ENCODE data around the gene TAF15. TPM values are rescaled to one million over a fixed set of nuclear protein-coding genes. Genes with fewer than 3 reads are reported as not detected.

The TAF15 gene
- total RNA-seq, 1 donor = 61.4 TPM

GRCh38 chr17:35786941-35787432 is 22.3 kb upstream of the TAF15 start:
- no peak for DNase-seq (ENCODE audit: low read depth in 2 of 3, low spot score in 2 of 3)

GRCh38 chr17:35788477-35789368 is 20.6 kb upstream of the TAF15 start:
- DNase-seq (ENCODE audit: low read depth in 2 of 3, low spot score in 2 of 3) = no peak

GRCh38 chr17:35790841-35791240 is 18.4 kb upstream of the TAF15 start:
- no peak for DNase-seq (ENCODE audit: low read depth in 2 of 3, low spot score in 2 of 3)

DNA sequence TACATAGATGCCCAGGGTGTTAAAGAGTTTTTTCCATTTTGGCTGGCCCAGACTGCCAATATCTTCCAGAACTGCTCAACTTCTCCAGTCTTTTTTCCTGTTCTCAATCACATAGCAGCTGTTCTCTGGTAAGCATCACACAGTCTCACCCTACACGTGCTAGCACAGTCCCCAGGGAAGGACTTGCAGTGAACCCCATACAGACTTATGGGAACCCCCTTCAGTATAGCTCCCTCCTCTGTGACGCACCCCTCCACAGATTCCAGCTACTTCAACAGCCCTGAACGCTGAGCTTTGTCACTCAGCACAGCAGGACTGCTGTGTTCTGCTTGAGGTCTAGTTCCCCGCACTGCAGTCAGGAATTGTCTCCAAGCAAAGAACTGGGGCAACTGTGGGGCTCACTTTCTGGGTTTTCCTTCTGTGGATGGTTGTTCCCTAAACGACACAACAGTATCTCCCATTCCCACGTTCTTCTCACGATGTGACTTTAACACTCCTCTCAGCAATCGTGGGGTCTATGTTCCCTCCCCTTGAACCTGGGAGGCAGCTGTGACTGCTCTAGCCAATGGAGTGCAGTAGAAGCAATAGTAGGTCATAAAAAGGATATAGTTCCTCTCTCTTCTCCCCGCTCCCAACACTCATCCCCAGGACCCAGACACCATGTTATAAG is 17.5 kb upstream of the TAF15 start:
- no peak for DNase-seq (ENCODE audit: low read depth in 2 of 3, low spot score in 2 of 3)

DNA sequence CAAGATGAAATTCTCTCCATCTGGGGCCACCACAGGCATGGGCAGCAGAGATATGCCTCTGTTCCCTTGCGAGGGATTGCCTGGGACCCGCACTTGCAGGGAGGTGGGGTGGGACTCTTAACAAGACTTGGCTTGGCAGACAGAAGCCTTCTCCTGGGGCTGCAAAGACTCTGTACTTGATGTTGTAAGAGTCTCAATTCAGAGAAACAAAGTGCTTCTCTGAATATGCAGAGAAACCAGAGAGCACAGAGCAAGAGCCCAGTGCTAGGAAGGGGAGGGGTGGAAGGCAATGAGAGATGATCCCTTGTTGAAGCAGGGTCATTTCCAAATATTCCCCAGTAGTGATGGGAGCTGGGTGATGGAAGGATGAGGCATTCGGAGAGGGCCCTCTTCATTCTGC is 16.0 kb upstream of the TAF15 start:
- no peak for DNase-seq (ENCODE audit: low read depth in 2 of 3, low spot score in 2 of 3)

DNA sequence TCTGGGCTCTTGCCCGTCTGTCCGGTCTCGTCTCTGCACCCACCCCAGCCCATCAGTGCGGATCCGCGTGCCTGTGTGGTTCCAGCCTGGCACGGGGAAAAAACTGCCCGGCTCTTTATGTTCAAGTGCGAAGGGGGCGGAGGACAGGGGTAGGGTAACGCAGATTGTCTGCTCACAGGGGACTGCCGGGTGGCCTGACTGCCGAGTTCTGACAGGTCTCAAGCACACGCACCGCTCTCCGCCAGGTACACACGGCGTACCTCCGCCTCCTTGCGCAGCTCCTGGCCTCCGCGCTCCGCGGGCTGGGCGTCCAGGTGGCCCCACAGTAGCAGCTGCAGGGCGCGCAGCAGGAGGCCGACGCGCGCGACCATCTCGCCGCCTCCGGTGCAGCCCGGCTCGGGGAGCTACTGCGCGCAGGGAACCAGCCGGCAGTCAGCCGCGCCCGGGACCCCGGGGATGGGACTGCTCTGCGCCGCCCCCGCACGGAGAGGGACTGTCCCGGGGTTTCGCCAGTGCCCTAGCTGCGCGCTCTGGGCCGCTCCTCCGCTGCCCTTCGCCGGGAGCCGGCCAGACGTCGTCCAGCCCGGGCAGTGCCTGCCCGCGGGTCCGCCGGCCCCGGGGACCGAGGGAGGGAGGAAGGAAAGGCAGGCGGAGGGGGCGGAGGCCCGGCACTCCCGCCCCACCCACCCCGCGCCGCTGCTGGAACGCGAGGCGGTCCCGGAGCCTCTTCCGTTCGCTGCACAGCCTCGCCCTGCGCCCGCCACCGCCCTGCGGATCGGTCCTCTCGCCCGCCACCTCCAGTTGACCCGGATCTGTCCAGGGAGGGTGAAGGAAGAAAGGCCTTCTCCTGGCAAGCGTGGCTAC is 14.0 kb upstream of the TAF15 start, which contains the start of gene MMP28:
MMP28 (minus strand) TSS at position 635 of the 864 bp plus-strand sequence; CDS start at position 371, 264 bp downstream.
- peak in 2 of 3 donors; percentile 34 to 39 for DNase-seq (ENCODE audit: low read depth in 2 of 3, low spot score in 2 of 3)

DNA sequence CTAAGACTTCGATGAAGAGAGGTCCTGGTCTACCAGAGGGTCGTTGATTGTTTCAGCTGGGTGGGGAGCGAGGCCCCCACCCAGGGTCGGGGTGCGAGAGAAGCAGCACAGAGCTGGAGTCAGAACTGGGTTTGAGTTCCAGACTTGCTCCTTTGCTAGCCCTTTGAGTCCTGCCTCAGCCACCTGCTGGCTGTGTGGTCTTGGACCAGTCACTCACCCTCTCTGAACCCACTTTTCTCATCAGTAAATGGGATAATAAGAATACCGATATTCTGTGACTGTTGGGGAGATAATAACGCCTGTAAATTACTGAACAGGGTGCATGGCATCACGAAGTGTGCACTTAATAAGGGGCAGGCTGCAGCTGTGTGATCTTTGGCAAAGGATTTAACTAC is 13.4 kb upstream of the TAF15 start:
- no peak for DNase-seq (ENCODE audit: low read depth in 2 of 3, low spot score in 2 of 3)

- no peak for DNase-seq (ENCODE audit: low read depth in 2 of 3, low spot score in 2 of 3)
These were observed 12.3 kb upstream of the TAF15 start for GRCh38 chr17:35796942-35797341.

DNA sequence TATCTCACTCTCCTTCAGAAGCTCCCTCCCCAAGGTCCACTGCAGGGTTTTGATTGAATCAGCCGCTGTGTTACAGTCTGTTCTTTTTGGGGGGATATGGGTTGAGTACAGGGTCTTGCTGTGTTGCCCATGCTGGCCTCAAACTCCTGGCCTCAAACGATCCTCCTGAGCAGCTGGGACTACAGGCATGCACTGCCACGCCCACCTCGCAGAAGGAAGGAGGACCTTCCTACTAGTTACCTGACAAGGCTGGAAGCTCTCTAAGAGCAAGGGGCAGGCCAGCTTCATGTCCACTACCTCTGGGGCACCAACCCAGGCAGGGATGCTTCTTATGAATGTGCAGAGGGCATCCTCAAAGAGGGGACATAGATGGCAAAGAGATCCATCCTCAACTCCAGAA is 11.9 kb upstream of the TAF15 start:
- DNase-seq (ENCODE audit: low read depth in 2 of 3, low spot score in 2 of 3) = no peak

- no peak for DNase-seq (ENCODE audit: low read depth in 2 of 3, low spot score in 2 of 3)
These were observed 11.4 kb upstream of the TAF15 start for GRCh38 chr17:35797918-35798317.

GRCh38 chr17:35799942-35800341 is 9.3 kb upstream of the TAF15 start:
- DNase-seq (ENCODE audit: low read depth in 2 of 3, low spot score in 2 of 3) = no peak

DNA sequence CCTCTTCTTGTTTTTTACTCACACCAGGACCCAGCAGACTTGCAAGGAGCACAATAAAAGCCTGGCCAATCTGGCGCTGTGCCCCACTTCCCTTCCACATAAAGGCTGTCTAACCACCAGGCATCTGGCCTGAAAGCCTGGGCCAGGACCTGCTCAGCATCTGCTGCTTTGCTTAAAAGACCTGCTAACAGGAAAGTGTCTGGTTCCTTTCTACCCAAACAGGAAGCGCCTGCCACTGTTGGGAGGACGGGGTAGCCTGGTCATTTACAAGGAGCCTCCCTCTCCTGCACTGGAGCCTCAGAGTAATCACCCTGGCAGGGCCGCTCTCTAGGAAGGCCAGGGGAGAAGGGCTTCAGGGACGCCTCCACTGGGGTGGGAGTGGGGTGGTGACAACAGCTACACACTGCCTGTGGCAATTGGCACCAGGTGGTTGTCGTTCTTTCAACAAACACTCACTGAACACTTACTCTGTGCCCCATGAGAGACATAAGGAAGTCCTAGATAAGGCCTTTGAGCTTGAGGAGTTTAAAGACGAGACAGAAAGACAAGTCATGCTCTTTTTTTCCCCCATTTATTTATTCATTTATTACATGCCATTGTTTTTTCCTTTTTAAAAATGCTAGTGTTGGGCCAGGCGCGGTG is 7.6 kb upstream of the TAF15 start:
- peak in 2 of 3 donors; percentile 98 to 100 for DNase-seq (ENCODE audit: low read depth in 2 of 3, low spot score in 2 of 3)

DNA sequence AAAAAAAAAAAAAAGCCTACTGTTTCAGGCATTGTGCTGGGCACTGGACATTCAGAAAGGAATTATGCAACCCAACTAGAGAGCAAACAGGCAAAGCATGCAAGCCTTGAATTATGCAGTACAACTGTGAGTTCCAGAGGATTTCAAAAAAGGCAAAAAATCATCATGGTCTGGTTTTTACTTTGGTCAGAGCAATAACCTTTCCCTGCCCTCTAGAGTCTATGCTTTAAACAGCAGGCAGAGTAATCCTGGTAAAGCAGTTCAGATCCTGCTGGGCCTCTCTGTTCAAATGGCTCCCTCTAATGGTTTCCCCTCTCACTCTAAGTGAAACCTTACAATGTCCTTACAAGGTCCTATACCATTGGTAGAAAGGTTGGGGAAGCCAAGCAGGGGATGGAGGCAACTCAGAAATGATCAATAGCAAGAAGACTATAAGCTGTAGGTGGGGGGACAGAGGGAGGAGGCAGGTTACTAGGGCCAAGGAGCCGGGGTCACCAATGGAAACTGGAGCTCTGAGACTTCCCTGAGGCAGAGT is 4.6 kb upstream of the TAF15 start:
- DNase-seq (ENCODE audit: low read depth in 2 of 3, low spot score in 2 of 3) = peak in 2 of 3 donors; percentile 86 to 93

- no peak for DNase-seq (ENCODE audit: low read depth in 2 of 3, low spot score in 2 of 3)
These were observed 1.7 kb upstream of the TAF15 start for GRCh38 chr17:35807371-35808144.

- no peak for DNase-seq (ENCODE audit: low read depth in 2 of 3, low spot score in 2 of 3)
These were observed 883 bp upstream of the TAF15 start for GRCh38 chr17:35808240-35808961.

DNA sequence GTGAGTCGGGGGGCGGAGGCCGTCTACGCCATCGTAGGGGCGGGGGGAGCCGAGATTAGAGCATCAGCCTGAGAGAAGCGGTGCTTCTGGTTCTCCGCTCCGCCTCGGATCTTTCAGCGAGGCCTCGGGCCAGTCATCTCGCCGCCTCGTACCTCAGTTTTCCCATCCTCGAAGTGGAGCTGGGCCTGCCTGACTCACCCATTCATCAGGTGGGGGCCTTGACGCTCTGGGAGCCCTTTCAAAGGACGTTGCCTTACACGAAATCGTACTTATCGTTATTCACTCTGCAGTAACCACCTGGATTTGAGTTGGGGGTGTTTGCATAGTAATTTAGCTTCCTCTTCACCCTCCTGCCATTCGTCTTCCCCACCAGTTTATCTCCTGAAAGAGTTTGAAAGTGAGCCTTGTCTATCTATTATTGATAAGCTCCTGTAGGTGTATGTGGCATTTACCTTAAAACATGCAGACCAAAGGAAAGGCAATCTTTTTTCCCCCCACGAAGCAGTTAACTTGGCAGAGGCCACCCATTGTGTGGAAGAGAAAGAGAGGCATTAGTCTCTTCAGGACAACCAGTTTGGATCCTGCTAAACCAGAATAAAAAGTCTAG is 674 bp downstream of the TAF15 start:
- no peak for DNase-seq (ENCODE audit: low read depth in 2 of 3, low spot score in 2 of 3)

DNA sequence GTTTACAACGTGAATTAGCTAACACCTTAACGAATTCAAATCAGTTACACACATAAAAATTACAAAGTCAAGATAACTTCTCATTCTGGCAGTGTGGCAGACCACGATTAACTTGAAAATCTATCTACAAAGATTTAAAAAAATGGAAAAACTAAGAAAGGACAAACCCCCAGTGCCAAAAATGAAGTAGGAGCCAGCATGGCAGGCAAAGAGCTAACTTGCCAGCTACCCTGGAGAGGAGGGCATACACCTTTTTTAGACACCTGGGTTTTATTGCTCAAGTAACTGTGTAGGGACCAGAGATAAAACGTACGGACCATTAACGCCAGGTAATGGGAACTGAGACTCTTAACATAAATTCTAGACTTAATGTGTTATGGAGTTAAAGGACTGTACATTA is 2.5 kb downstream of the TAF15 start:
- no peak for DNase-seq (ENCODE audit: low read depth in 2 of 3, low spot score in 2 of 3)

DNA sequence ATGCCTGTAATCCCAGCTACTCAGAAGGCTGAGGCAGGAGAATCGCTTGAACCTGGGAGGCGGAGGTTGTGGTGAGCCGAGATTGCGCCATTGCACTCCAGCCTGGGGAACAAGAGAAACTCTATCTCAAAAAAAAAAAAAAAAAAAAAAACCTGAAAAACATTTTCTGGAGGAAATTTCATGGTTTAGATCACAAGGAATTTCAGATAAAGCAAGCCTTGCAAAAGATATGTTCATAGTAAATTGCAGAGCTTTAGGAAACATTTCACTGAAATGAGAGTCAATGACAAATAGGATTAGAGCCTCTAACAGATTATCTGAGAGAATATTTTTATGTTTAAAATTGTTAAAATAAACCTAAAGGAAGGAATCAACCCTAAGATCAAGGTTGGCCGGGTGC is 3.2 kb downstream of the TAF15 start:
- DNase-seq (ENCODE audit: low read depth in 2 of 3, low spot score in 2 of 3) = no peak

Data from hematopoietic multipotent progenitor cell (in vitro differentiated cells).